Skeletal muscle satellite cell (primary cell): ENCODE results near the gene LHX4.

Source experiments
- H3K27me3 ChIP-seq: 2 replicates; pipeline ENCODE4 v1.7.0; 2013; ENCODE audit warnings: low read length; ENCODE audit not compliant: control insufficient read depth, insufficient read depth
- H3K36me3 ChIP-seq: 2 replicates; pipeline ENCODE4 v1.7.0; 2013; ENCODE audit warnings: mild to moderate bottlenecking, control low read depth, low read length; ENCODE audit not compliant: insufficient read depth
- H3K4me1 ChIP-seq: 2 replicates; pipeline ENCODE4 v1.7.0; 2013; ENCODE audit warnings: low read length; ENCODE audit not compliant: control insufficient read depth, insufficient read depth
- H3K4me2 ChIP-seq: 2 replicates; pipeline ENCODE4 v1.7.0; 2013; ENCODE audit warnings: mild to moderate bottlenecking, low read length
- H3K4me3 ChIP-seq: 2 replicates; pipeline ENCODE4 v1.7.0; 2013; ENCODE audit warnings: low read length
- H3K9ac ChIP-seq: 2 replicates; pipeline ENCODE4 v1.7.0; 2013; ENCODE audit warnings: mild to moderate bottlenecking, low read depth, low read length, moderate library complexity
- H3K9me3 ChIP-seq: replicated peaks from 2 replicates; pipeline ENCODE4 v1.7.0; 2013; ENCODE audit warnings: mild to moderate bottlenecking, control low read depth, low read length

The LHX4 gene

DNA sequence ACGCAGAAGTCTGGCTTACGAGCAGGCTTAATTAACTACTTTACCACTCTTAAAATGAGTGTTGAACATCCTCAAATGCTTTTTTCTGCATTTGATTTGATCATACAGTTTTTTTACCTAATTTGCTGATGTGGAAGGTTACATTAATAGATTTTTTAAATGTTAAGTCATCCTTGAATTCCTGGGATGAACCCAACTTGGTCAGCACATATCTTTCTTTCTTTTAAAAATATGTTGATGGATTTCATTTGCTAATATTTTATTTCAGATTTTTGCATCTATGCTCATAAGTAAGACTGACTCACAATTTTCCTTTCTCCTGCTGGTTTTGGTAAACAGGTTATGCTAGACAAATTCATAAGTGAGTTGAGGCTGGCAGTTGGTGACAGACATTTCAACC lies 82.9 kb downstream of the LHX4 start:
- Histone ChIP-seq H3K4me1 (peaks cover 13% of the 10 kb centered on the region), H3K4me2 (no peak overlapping the region), H3K27me3 (no peaks in the 10 kb centered on the region), H3K9me3 (no peaks in the 10 kb centered on the region), H3K9ac (no peak overlapping the region), H3K4me3 (no peak overlapping the region), H3K36me3 (peaks cover 7% of the 10 kb centered on the region)

DNA sequence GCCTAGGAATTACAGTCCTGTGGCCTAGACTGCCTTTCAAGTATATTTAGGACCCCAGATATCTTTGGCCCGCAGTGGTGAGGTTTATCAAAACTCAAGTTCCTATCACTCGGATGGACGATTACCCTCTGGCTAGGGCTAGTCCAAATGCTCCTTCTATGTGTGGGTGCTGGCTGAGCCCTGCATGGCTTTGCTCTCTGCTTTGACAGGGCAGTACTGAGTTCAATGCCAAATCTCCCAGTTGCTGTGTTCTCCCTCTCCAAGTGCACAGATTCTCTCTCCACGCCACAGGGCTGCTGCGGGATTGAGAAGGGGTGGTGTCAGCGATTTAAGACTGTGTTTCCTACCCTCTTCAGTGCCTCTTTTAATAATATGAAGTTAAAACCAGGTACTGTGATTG lies 97.0 kb downstream of the LHX4 start:
- no peaks in the 10 kb centered on the region for H3K27me3 ChIP-seq
- no peaks in the 10 kb centered on the region for H3K36me3 ChIP-seq
- H3K4me2 ChIP-seq: no peak overlapping the region
- H3K4me3 ChIP-seq: no peak overlapping the region
- H3K4me1 ChIP-seq: no peaks in the 10 kb centered on the region
- H3K9ac ChIP-seq: no peak overlapping the region
- H3K9me3 ChIP-seq: no peaks in the 10 kb centered on the region
